Esophagus squamous epithelium (tissue), 4 donors: Measurements from ENCODE around the gene ENGASE.

Experiments used
- CTCF ChIP-seq, 6 experiments: fragments of 450-650 bp in 4 of 6; fragments of 200-600 bp in 2 of 6; sonication (generic) in 2 of 6; IDR thresholded peaks; one replicate each; pipeline ENCODE4 v1.5.1; 2016 to 2019; ENCODE audit warnings: antibody characterized with exemption in 6 of 6, mild to moderate bottlenecking in 4 of 6, moderate library complexity in 4 of 6
- POLR2A ChIP-seq, 4 donors: fragments of 450-650 bp; IDR thresholded peaks; one replicate each; pipeline ENCODE4 v1.6.1; 2017; ENCODE audit warnings: antibody characterized with exemption in 4 of 4, mild to moderate bottlenecking in 4 of 4, moderate library complexity in 3 of 4

- TF ChIP-seq CTCF (IDR thresholded peaks at IDR 0.05) (peak in 5 of 6 experiments; percentile 47 to 67 (median 55)), POLR2A (IDR thresholded peaks at IDR 0.05) (no peak)
Observed at GRCh38 chr17:79065105-79065670, 9.4 kb upstream of the ENGASE start.
